Body of pancreas (tissue), 4 donors: ENCODE results near the gene SCFD2. TPM values are rescaled to one million over a fixed set of nuclear protein-coding genes. Genes with fewer than 3 reads are reported as not detected.

Experiments
- ATAC-seq: fragments of 150-250 bp; one replicate; pipeline ENCODE4 v1.9.1; 2016
- DNase-seq, 4 donors: peaks; one replicate each; pipeline ENCODE4 v3.0.0-alpha.2; 2019
- H3K27ac ChIP-seq, 4 donors: fragments of 200-600 bp; sonication (generic); 1 replicate in 3 of 4; 2 replicates in 1 of 4; pipeline versions ENCODE4 v1.5.1 to v1.6.1; 2016 to 2019; ENCODE audit warnings: mild to moderate bottlenecking in 1 of 4, mixed read lengths in 1 of 4, moderate library complexity in 1 of 4
- H3K27me3 ChIP-seq, 2 donors: fragments of 200-600 bp; sonication (generic); one replicate each; pipeline ENCODE4 v1.6.0; 2016; ENCODE audit warnings: mild to moderate bottlenecking in 1 of 2
- H3K36me3 ChIP-seq, 2 donors: fragments of 200-600 bp; sonication (generic); replicated peaks in 1 of 2; 2 replicates each; pipeline ENCODE4 v1.5.1; 2016; ENCODE audit warnings: low read depth in 2 of 2; ENCODE audit not compliant: insufficient read depth in 1 of 2
- H3K4me1 ChIP-seq: fragments of 200-600 bp; sonication (generic); one replicate; pipeline ENCODE4 v1.6.0; 2016
- H3K4me3 ChIP-seq, 2 donors: fragments of 200-600 bp; sonication (generic); 1 replicate in 1 of 2; 2 replicates in 1 of 2; pipeline ENCODE4 v1.5.1; 2016 to 2019
- H3K9me3 ChIP-seq, 3 donors: fragments of 200-600 bp; sonication (generic); 1 replicate in 2 of 3; 2 replicates in 1 of 3; pipeline ENCODE4 v1.5.1; 2016
- CTCF ChIP-seq, 7 experiments: fragments of 450-650 bp in 4 of 7; fragments of 200-600 bp in 3 of 7; sonication (generic) in 3 of 7; IDR thresholded peaks; one replicate each; pipeline ENCODE4 v1.5.1; 2016 to 2019; ENCODE audit warnings: antibody characterized with exemption in 7 of 7
- POLR2A ChIP-seq, 3 donors: fragments of 450-650 bp; IDR thresholded peaks; one replicate each; pipeline ENCODE4 v1.6.1; 2016; ENCODE audit warnings: antibody characterized with exemption in 3 of 3, mild to moderate bottlenecking in 2 of 3
- WGBS, 2 donors: methylation state at CpG; one replicate each; pipeline ENCODE4 v1.1.5; 2017; 5-methylcytosine and 5-hydroxymethylcytosine counted together
- intact Hi-C: fragments of 100-400 bp; cut with DNase I; formaldehyde crosslinking; loops from one replicate; pipeline ENCODE4 v1.15.1; 2023
- total RNA-seq, 2 donors: library from RNA; depleted of rRNA; stranded (reverse); fragments of >200 nt; gene quantifications; one replicate each; pipeline ENCODE4 v1.1.0, GENCODE V29; 2016

Gene SCFD2
- total RNA-seq, 2 donors from 2014 or later = 17.9 to 53.7 TPM

- H3K9me3 ChIP-seq = no peaks in the 10 kb centered on the region
- H3K27ac ChIP-seq = no peak overlapping the region
- H3K27me3 ChIP-seq = no peaks in the 10 kb centered on the region
- 54 to 63% methylated on average over 5 of the region's 5 CpGs for WGBS, 2 donors
- no peak overlapping the region for H3K4me3 ChIP-seq
- no peak for ATAC-seq
- peaks cover 20% of the 10 kb centered on the region for H3K4me1 ChIP-seq
- no peak for DNase-seq
- intact Hi-C loops = no loop called here
- TF ChIP-seq CTCF (IDR thresholded peaks at IDR 0.05) = no peak
- TF ChIP-seq POLR2A (IDR thresholded peaks at IDR 0.05) = no peak
- no peaks in the 10 kb centered on the region for H3K36me3 ChIP-seq
Measured at GRCh38 chr4:52864793-52865192, 501.1 kb downstream of the SCFD2 start.

GRCh38 chr4:52863324-52863723 lies 502.5 kb downstream of the SCFD2 start:
- 74 to 83% methylated on average over 6 of the region's 6 CpGs for WGBS, 2 donors
- DNase-seq (no peak), ATAC-seq (no peak)
- Histone ChIP-seq H3K9me3 (peaks cover 0 to under 1% (median 0%) of the 10 kb centered on the region in 3 donors), H3K4me1 (peaks cover 20% of the 10 kb centered on the region), H3K27me3 (no peaks in the 10 kb centered on the region), H3K4me3 (no peak overlapping the region), H3K36me3 (no peaks in the 10 kb centered on the region), H3K27ac (no peak overlapping the region)
- intact Hi-C loops = no loop called here
- TF ChIP-seq POLR2A (IDR thresholded peaks at IDR 0.05) = no peak
- no peak for TF ChIP-seq CTCF (IDR thresholded peaks at IDR 0.05)

- DNase-seq (no peak), ATAC-seq (no peak)
- 20 to 39% methylated on average over 12 to 23 of the region's 23 CpGs for WGBS, 2 donors
- Histone ChIP-seq H3K4me3 (peak overlapping the region in 1 of 2 donors; percentile 61), H3K9me3 (peaks cover 0 to 6% (median 0%) of the 10 kb centered on the region in 3 donors), H3K36me3 (no peaks in the 10 kb centered on the region), H3K27me3 (no peaks in the 10 kb centered on the region), H3K4me1 (peaks cover 20% of the 10 kb centered on the region), H3K27ac (no peak overlapping the region)
- no peak for TF ChIP-seq CTCF (IDR thresholded peaks at IDR 0.05)
- TF ChIP-seq POLR2A (IDR thresholded peaks at IDR 0.05) = no peak
- intact Hi-C loops = no loop called here
Measured at GRCh38 chr4:52862639-52863161, 503.2 kb downstream of the SCFD2 start.

GRCh38 chr4:52861879-52862616 lies 503.8 kb downstream of the SCFD2 start, which contains the start of gene RASL11B:
Gene RASL11B (plus strand): TSS chr4:52862317. CDS start chr4:52862508, 191 bp downstream.
- H3K27me3 ChIP-seq = no peaks in the 10 kb centered on the region
- H3K36me3 ChIP-seq = no peaks in the 10 kb centered on the region
- ATAC-seq (peak; percentile 98), DNase-seq (peak; percentile 84 to 88 (median 84))
- peak within 1 kb of the TSS in 2 of 4 donors; percentile 45 to 55 for H3K27ac ChIP-seq
- 1 to 2% methylated on average over 13 to 74 of the region's 94 CpGs for WGBS, 2 donors
- intact Hi-C loops = no loop called here
- H3K9me3 ChIP-seq = peaks cover 0 to 6% (median 0%) of the 10 kb centered on the region in 3 donors
- peak; percentile 42 to 51 (median 51) for TF ChIP-seq POLR2A (IDR thresholded peaks at IDR 0.05)
- TF ChIP-seq CTCF (IDR thresholded peaks at IDR 0.05) = peak in 6 of 7 experiments; percentile 23 to 62 (median 32)
- H3K4me1 ChIP-seq = peaks cover 20% of the 10 kb centered on the region
- H3K4me3 ChIP-seq = peak within 1 kb of the TSS; percentile 40 to 61
